HepG2 (cell line): ENCODE results near the gene SEMA4C. TPM values are rescaled to one million over a fixed set of nuclear protein-coding genes. Genes with fewer than 3 reads are reported as not detected.

Experiments
- ATAC-seq: fragments of 200-7000 bp; cut with Tn5 transposase; 3 replicates; pipeline ENCODE4 v1.9.1; 2020; ENCODE audit warnings: mild to moderate bottlenecking, moderate library complexity
- BruUV-seq: library from RNA; stranded (reverse); fragments of 400-500 nt; replicated peaks from 2 replicates; lab custom pipeline; 2021; lab: Mats Ljungman, UMichigan
- CTCF ChIA-PET: fragments of 300-600 bp; formaldehyde crosslinking; extraction: SDS; loops from one replicate; lab custom pipeline; 2021; ENCODE audit warnings: low total read pairs, inconsistent platforms, low intra/inter-chr PET ratio; lab: Yijun Ruan, JAX
- POLR2A ChIA-PET: fragments of 350-600 bp; sonication (Branson Sonifier 250); formaldehyde crosslinking; loops from one replicate; lab custom pipeline; 2020; ENCODE audit warnings: antibody characterized with exemption, inconsistent platforms; lab: Yijun Ruan, JAX
- DNase-seq: peaks from one replicate; pipeline ENCODE4 v3.0.0-alpha.2; 2015; ENCODE audit warnings: low spot score
- FAIRE-seq: peaks from 3 replicates; lab custom pipeline; 2011; peaks lifted over from hg19 to GRCh38; lab: Jason Lieb, UNC
- H2AFZ ChIP-seq: one replicate; pipeline ENCODE4 v1.6.1; 2011; ENCODE audit warnings: low read length, inconsistent platforms
- H3K27ac ChIP-seq: fragments of 300-600 bp; 3 replicates; pipeline ENCODE4 v1.8.0; 2011; ENCODE audit warnings: mixed run types, mild to moderate bottlenecking, mixed read lengths, low read length, inconsistent platforms; ENCODE audit not compliant: insufficient read depth; ENCODE audit errors: extremely low read length
- H3K27me3 ChIP-seq, 2 experiments: fragments of 200-600 bp in 1 of 2; 2 replicates in 1 of 2; 3 replicates in 1 of 2; pipeline versions ENCODE4 v1.6.0 to v1.8.0; 2011; ENCODE audit warnings: low read length in 2 of 2, mild to moderate bottlenecking in 2 of 2, moderate library complexity in 2 of 2, inconsistent platforms in 1 of 2; ENCODE audit not compliant: insufficient read depth in 2 of 2, control insufficient read depth in 1 of 2
- H3K36me3 ChIP-seq, 2 experiments: fragments of 200-600 bp in 1 of 2; replicated peaks in 1 of 2; 2 replicates in 1 of 2; 3 replicates in 1 of 2; pipeline versions ENCODE4 v1.5.1 to v1.8.0; 2011; ENCODE audit warnings: low read length in 2 of 2, inconsistent platforms in 1 of 2; ENCODE audit not compliant: insufficient read depth in 2 of 2, control insufficient read depth in 1 of 2
- H3K4me1 ChIP-seq: 2 replicates; pipeline ENCODE4 v1.5.1; 2012; ENCODE audit warnings: low read length, inconsistent platforms; ENCODE audit not compliant: insufficient read depth
- H3K4me2 ChIP-seq: 2 replicates; pipeline ENCODE4 v1.6.0; 2011; ENCODE audit warnings: low read depth, low read length, inconsistent platforms
- H3K4me3 ChIP-seq, 3 experiments: fragments of 200-600 bp in 1 of 3; sonication (generic), shearing (Covaris generic) in 1 of 3; replicated peaks in 1 of 3; 2 replicates each; pipeline ENCODE4 v1.5.1; 2011 to 2016; ENCODE audit warnings: low read length in 3 of 3, inconsistent platforms in 2 of 3, low read depth in 2 of 3, mild to moderate bottlenecking in 2 of 3, control low read depth in 1 of 3, mixed read lengths in 1 of 3; ENCODE audit not compliant: insufficient read depth in 1 of 3
- H3K79me2 ChIP-seq: one replicate; pipeline ENCODE4 v1.6.1; 2011; ENCODE audit warnings: low read length, inconsistent platforms; ENCODE audit not compliant: insufficient read depth
- H3K9ac ChIP-seq: 2 replicates; pipeline ENCODE4 v1.6.0; 2011; ENCODE audit warnings: mild to moderate bottlenecking, low read depth, low read length, inconsistent platforms; ENCODE audit not compliant: insufficient read depth
- H3K9me3 ChIP-seq: 2 replicates; pipeline ENCODE4 v1.5.1; 2012; ENCODE audit warnings: mild to moderate bottlenecking, low read length
- H4K20me1 ChIP-seq: 2 replicates; pipeline ENCODE4 v1.6.0; 2011; ENCODE audit warnings: inconsistent platforms, mild to moderate bottlenecking, low read length, moderate library complexity; ENCODE audit not compliant: insufficient read depth
- ATF1 ChIP-seq: IDR thresholded peaks from 2 replicates; pipeline ENCODE4 v1.6.1; 2016; ENCODE audit warnings: mild to moderate bottlenecking, control low read depth
- CEBPB ChIP-seq: IDR thresholded peaks from 2 replicates; pipeline ENCODE4 v1.6.1; 2011; ENCODE audit warnings: low read depth, low read length, improper control_type of control experiment, borderline replicate concordance
- IKZF1 ChIP-seq: fragments of 450-650 bp; IDR thresholded peaks from 2 replicates; pipeline ENCODE4 v1.7.1; 2016
- JARID2 ChIP-seq: sonication (generic); formaldehyde crosslinking; IDR thresholded peaks from 2 replicates; pipeline ENCODE4 v1.8.1; 2023; ENCODE audit warnings: missing genetic modification reagents, inconsistent platforms; ENCODE audit not compliant: insufficient replicate concordance
- KDM5B ChIP-seq: sonication (generic); formaldehyde crosslinking; IDR thresholded peaks from 2 replicates; pipeline ENCODE4 v1.4.0; 2020; ENCODE audit warnings: missing genetic modification reagents, mild to moderate bottlenecking, borderline replicate concordance
- PCBP1 ChIP-seq: fragments of 200-400 bp; formaldehyde crosslinking; IDR thresholded peaks from 2 replicates; pipeline ENCODE4 v1.6.1; 2017; ENCODE audit warnings: mild to moderate bottlenecking, low read depth, low read length, borderline replicate concordance
- RFXANK ChIP-seq: IDR thresholded peaks from 2 replicates; pipeline ENCODE4 v1.6.1; 2016
- SIN3A ChIP-seq: IDR thresholded peaks from 2 replicates; pipeline ENCODE4 v1.6.1; 2011; ENCODE audit warnings: low read depth, mild to moderate bottlenecking, control low read depth, low read length, borderline replicate concordance
- SRF ChIP-seq: IDR thresholded peaks from 2 replicates; pipeline ENCODE4 v1.6.1; 2011; ENCODE audit warnings: mild to moderate bottlenecking, low read depth, low read length, moderate library complexity
- TBX2 ChIP-seq: sonication (generic); formaldehyde crosslinking; IDR thresholded peaks from 2 replicates; pipeline ENCODE4 v1.5.0; 2020; ENCODE audit warnings: missing genetic modification reagents, mild to moderate bottlenecking, borderline replicate concordance
- ZKSCAN1 ChIP-seq: fragments of 150-350 bp; IDR thresholded peaks from 2 replicates; pipeline ENCODE4 v1.6.1; 2014; ENCODE audit warnings: low read length
- ZNF225 ChIP-seq: sonication (generic); formaldehyde crosslinking; IDR thresholded peaks from 2 replicates; pipeline ENCODE4 v1.4.0; 2020; ENCODE audit warnings: mild to moderate bottlenecking, missing genetic modification reagents
- ZNF235 ChIP-seq: sonication (generic); formaldehyde crosslinking; IDR thresholded peaks from 2 replicates; pipeline ENCODE4 v1.8.1; 2023; ENCODE audit warnings: mild to moderate bottlenecking, missing genetic modification reagents, borderline replicate concordance
- ZNF460 ChIP-seq: sonication (generic); formaldehyde crosslinking; IDR thresholded peaks from 2 replicates; pipeline ENCODE4 v1.5.1; 2020; ENCODE audit warnings: missing genetic modification reagents, mild to moderate bottlenecking, borderline replicate concordance
- ZSCAN30 ChIP-seq: sonication (generic); formaldehyde crosslinking; IDR thresholded peaks from 2 replicates; pipeline ENCODE4 v1.5.0; 2020; ENCODE audit warnings: mild to moderate bottlenecking, missing genetic modification reagents
- ZSCAN9 ChIP-seq: IDR thresholded peaks from 2 replicates; pipeline ENCODE4 v1.6.1; 2016; ENCODE audit warnings: borderline replicate concordance
- WGBS: methylation state at CpG from one replicate; pipeline ENCODE4 v1.1.6; 2017; ENCODE audit warnings: low lambda C conversion rate; 5-methylcytosine and 5-hydroxymethylcytosine counted together
- in situ Hi-C: cut with HindIII; loops from 2 replicates; pipeline ENCODE4 v1.10.0; 2017; ENCODE audit warnings: low pct_unique_long_range_greater_than_20kb; ENCODE audit not compliant: extremely low pct_ligation_motif_present
- intact Hi-C: fragments of 100-400 bp; cut with micrococcal nuclease; formaldehyde crosslinking; loops from one replicate; pipeline ENCODE4 v1.10.0; 2022; ENCODE audit not compliant: unreplicated experiment
- polyA plus RNA-seq, 8 experiments: library from polyadenylated mRNA; depleted of rRNA in 3 of 8; stranded (reverse) in 7 of 8; unstranded in 1 of 8; fragments of >200 nt; fragmentation: Illumina TruSeq in 4 of 8; extraction: Trizol in 4 of 8; gene quantifications; 2 replicates each; pipeline versions ENCODE4 v1.2.1 to v1.2.3, GENCODE V29; 2011 to 2016; ENCODE audit warnings: low read depth in 4 of 8, missing spikeins in 1 of 8, mixed read lengths in 1 of 8; ENCODE audit not compliant: insufficient read depth in 1 of 8
- total RNA-seq, 5 experiments: library from RNA; depleted of rRNA; stranded (reverse); fragments of >200 nt; fragmentation: Illumina TruSeq; extraction: Trizol; gene quantifications; 2 replicates each; pipeline ENCODE4 v1.2.3, GENCODE V29; 2016; ENCODE audit warnings: low read depth in 1 of 5
- TF ChIP-seq, protein P1 (sequence below): sonication (generic); formaldehyde crosslinking; conservative IDR thresholded peaks from 2 replicates; pipeline ENCODE4 v1.4.0; 2020; ENCODE audit warnings: missing genetic modification reagents
- TF ChIP-seq, protein P2 (sequence below): sonication (generic); formaldehyde crosslinking; IDR thresholded peaks from 2 replicates; pipeline ENCODE4 v1.8.0; 2022; ENCODE audit warnings: mild to moderate bottlenecking, missing genetic modification reagents, moderate library complexity
- TF ChIP-seq, protein P3 (sequence below): sonication (generic); formaldehyde crosslinking; IDR thresholded peaks from 2 replicates; pipeline ENCODE4 v1.8.0; 2022; ENCODE audit warnings: mild to moderate bottlenecking, missing genetic modification reagents, moderate library complexity
- TF ChIP-seq, protein P4 (sequence below): sonication (generic); formaldehyde crosslinking; IDR thresholded peaks from 2 replicates; pipeline ENCODE4 v1.4.0; 2020; ENCODE audit warnings: missing genetic modification reagents

Gene SEMA4C
- total and polyA plus RNA-seq, 2 of the 13 experiments (the other 11 are each of a cell fraction or from before 2014, with no cell fraction given): 25.9 to 46.6 TPM

DNA sequence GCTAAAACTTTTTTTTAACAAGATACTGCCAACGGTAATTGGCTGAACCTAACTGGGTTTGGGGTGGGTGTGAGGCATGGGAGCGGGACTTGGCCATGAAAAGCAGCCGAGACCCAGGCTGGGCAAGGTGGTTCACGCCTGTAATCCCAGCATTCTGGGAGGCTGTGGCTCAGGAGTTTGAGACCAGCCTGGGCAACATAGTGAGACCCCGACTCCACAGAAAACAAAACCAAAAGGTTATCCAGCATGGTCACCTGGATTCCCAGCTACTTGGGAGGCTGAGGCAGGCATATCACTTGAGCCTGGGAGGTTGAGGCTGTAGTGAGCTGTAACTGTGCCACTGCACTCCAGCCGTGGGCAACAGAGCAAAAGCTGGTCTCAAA, 11.0 kb upstream of the SEMA4C start:
- CTCF ChIA-PET: no interaction called here
- POLR2A ChIA-PET: interaction anchor here (1.2 kb wide), 1 partner anchor 23 kb away, joined by 4 read pairs; the partner anchor contains the start of gene ANKRD39
- Histone ChIP-seq H3K36me3 (no peaks in the 10 kb centered on the region), H3K4me1 (no peaks in the 10 kb centered on the region), H3K9ac (no peak overlapping the region), H3K4me2 (no peak overlapping the region), H3K79me2 (no peaks in the 10 kb centered on the region), H2AFZ (no peak overlapping the region), H3K9me3 (no peaks in the 10 kb centered on the region), H3K4me3 (no peak overlapping the region), H4K20me1 (no peaks in the 10 kb centered on the region; the same call in 1 of the 2 replicates), H3K27me3 (peaks cover 45 to 96% of the 10 kb centered on the region in 2 experiments), H3K27ac (no peak overlapping the region)
- no peak for FAIRE-seq
- in situ Hi-C loops (no loop called here), intact Hi-C loops (no loop called here)
- no TSS peak for BruUV-seq
- WGBS: 39% methylated on average over 6 of the region's 6 CpGs
- ATAC-seq: no peak
- no peak for TF ChIP-seq ATF1 (CRISPR knock-in tag)
- TF ChIP-seq, protein P1, sequence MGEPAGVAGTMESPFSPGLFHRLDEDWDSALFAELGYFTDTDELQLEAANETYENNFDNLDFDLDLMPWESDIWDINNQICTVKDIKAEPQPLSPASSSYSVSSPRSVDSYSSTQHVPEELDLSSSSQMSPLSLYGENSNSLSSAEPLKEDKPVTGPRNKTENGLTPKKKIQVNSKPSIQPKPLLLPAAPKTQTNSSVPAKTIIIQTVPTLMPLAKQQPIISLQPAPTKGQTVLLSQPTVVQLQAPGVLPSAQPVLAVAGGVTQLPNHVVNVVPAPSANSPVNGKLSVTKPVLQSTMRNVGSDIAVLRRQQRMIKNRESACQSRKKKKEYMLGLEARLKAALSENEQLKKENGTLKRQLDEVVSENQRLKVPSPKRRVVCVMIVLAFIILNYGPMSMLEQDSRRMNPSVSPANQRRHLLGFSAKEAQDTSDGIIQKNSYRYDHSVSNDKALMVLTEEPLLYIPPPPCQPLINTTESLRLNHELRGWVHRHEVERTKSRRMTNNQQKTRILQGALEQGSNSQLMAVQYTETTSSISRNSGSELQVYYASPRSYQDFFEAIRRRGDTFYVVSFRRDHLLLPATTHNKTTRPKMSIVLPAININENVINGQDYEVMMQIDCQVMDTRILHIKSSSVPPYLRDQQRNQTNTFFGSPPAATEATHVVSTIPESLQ: no peak
- no peak for TF ChIP-seq JARID2 (CRISPR knock-in tag)
- TF ChIP-seq ZSCAN9 (CRISPR knock-in tag): no peak
- TF ChIP-seq IKZF1: no peak
- no peak for TF ChIP-seq RFXANK (CRISPR knock-in tag)
- TF ChIP-seq, protein P2, sequence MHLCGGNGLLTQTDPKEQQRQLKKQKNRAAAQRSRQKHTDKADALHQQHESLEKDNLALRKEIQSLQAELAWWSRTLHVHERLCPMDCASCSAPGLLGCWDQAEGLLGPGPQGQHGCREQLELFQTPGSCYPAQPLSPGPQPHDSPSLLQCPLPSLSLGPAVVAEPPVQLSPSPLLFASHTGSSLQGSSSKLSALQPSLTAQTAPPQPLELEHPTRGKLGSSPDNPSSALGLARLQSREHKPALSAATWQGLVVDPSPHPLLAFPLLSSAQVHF: no peak
- TF ChIP-seq, protein P3, sequence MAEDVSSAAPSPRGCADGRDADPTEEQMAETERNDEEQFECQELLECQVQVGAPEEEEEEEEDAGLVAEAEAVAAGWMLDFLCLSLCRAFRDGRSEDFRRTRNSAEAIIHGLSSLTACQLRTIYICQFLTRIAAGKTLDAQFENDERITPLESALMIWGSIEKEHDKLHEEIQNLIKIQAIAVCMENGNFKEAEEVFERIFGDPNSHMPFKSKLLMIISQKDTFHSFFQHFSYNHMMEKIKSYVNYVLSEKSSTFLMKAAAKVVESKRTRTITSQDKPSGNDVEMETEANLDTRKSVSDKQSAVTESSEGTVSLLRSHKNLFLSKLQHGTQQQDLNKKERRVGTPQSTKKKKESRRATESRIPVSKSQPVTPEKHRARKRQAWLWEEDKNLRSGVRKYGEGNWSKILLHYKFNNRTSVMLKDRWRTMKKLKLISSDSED (CRISPR knock-in tag): no peak
- TF ChIP-seq, protein P4, sequence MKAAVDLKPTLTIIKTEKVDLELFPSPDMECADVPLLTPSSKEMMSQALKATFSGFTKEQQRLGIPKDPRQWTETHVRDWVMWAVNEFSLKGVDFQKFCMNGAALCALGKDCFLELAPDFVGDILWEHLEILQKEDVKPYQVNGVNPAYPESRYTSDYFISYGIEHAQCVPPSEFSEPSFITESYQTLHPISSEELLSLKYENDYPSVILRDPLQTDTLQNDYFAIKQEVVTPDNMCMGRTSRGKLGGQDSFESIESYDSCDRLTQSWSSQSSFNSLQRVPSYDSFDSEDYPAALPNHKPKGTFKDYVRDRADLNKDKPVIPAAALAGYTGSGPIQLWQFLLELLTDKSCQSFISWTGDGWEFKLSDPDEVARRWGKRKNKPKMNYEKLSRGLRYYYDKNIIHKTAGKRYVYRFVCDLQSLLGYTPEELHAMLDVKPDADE: no peak
- no peak for TF ChIP-seq PCBP1
- TF ChIP-seq ZNF235: no peak
- TF ChIP-seq ZKSCAN1: no peak
- no peak for TF ChIP-seq SIN3A
- no peak for TF ChIP-seq ZNF225 (CRISPR knock-in tag)
- no peak for TF ChIP-seq SRF
- no peak for TF ChIP-seq ZNF460 (CRISPR knock-in tag)
- no peak for TF ChIP-seq CEBPB
- TF ChIP-seq TBX2 (CRISPR knock-in tag): no peak
- no peak for TF ChIP-seq KDM5B
- TF ChIP-seq ZSCAN30 (CRISPR knock-in tag): no peak
- DNase-seq: no peak
